ENCODE results near the gene LHX8. TPM values are rescaled to one million over a fixed set of nuclear protein-coding genes. Genes with fewer than 3 reads are reported as not detected.

LHX8 gene
- total and polyA plus RNA-seq, 9 of the 15 experiments (the other 6 are each of a cell fraction or from before 2014, with no cell fraction given): not detected

- intact Hi-C loops (cut with micrococcal nuclease): no loop called here
- H3K4me2 ChIP-seq (ENCODE audit: insufficient read depth, low read length): no peak overlapping the region
- CTCF ChIA-PET (ENCODE audit: low intra/inter-chr PET ratio): no interaction called here
These were observed 42.0 kb upstream of the LHX8 start for GRCh38 chr1:75092141-75092540.

More at GRCh38 chr1:75092141-75092540, 42.0 kb upstream of the LHX8 start:
- 3% methylated on average over 3 of the region's 3 CpGs for whole genome bisulfite sequencing (ENCODE audit: insufficient coverage, low coverage, missing lambda C conversion rate)
- Histone ChIP-seq H3K9me3 (replicated peaks; ENCODE audit: control insufficient read depth, insufficient read depth, low read depth, low read length) (no peaks in the 10 kb centered on the region), H3K27me3 (ENCODE audit: control insufficient read depth in 2 of 2, insufficient read depth in 2 of 2, low read length in 2 of 2) (no peaks in the 10 kb centered on the region), H3K9me1 (ENCODE audit: control insufficient read depth, insufficient read depth, low read length) (no peaks in the 10 kb centered on the region), H3K36me3 (ENCODE audit: control insufficient read depth, insufficient read depth, low read length) (no peaks in the 10 kb centered on the region), H4K20me1 (replicated peaks; ENCODE audit: control insufficient read depth, insufficient read depth, low read length) (no peaks in the 10 kb centered on the region), H3K4me3 (no peak overlapping the region), H2AFZ (ENCODE audit: low read depth, low read length) (no peak overlapping the region), H3K9ac (ENCODE audit: insufficient read depth in 1 of 2, low read depth in 2 of 2, low read length in 2 of 2) (no peak overlapping the region), H3K4me1 (replicated peaks in 1 of 2; ENCODE audit: control insufficient read depth in 2 of 2, insufficient read depth in 2 of 2, low read length in 2 of 2) (no peaks in the 10 kb centered on the region), H3K79me2 (ENCODE audit: control insufficient read depth, insufficient read depth, low read length) (no peaks in the 10 kb centered on the region), H3K27ac (ENCODE audit: extremely low read depth, low read depth, low read length) (no peak overlapping the region)
- DNase-seq (ENCODE audit: extremely low read depth in 1 of 4, low spot score in 3 of 4) (no peak), FAIRE-seq (no peak), ATAC-seq (no peak)
- BruUV-seq (replicated peaks): no TSS peak
- TF ChIP-seq NR2C1 (IDR thresholded peaks at IDR 0.05) (no peak), NR2C1 (tag; IDR thresholded peaks at IDR 0.05) (no peak), FOXP4 (CRISPR knock-in tag; IDR thresholded peaks at IDR 0.05; ENCODE audit: borderline replicate concordance) (no peak), IRF9 (tag; IDR thresholded peaks at IDR 0.05) (no peak), ID3 (CRISPR knock-in tag; IDR thresholded peaks at IDR 0.05) (no peak), ID3 (tag; IDR thresholded peaks at IDR 0.05) (no peak), SMAD3 (CRISPR knock-in tag; conservative IDR thresholded peaks at IDR 0.05) (no peak), MCM2 (IDR thresholded peaks at IDR 0.05; ENCODE audit: low read depth) (no peak), BCOR (IDR thresholded peaks at IDR 0.05) (no peak), ETV6 (IDR thresholded peaks at IDR 0.05; ENCODE audit: borderline replicate concordance in 1 of 2, low read depth in 2 of 2, low read length in 1 of 2) (no peak), ETV6 (CRISPR knock-in tag; IDR thresholded peaks at IDR 0.05; ENCODE audit: borderline replicate concordance) (no peak), CTCFL (IDR thresholded peaks at IDR 0.05; ENCODE audit: borderline replicate concordance, insufficient read depth, low read depth, low read length, poor library complexity, severe bottlenecking) (no peak)
- POLR2A ChIA-PET: no interaction called here
- in situ Hi-C loops (cut with MboI): no loop called here
